Thyroid gland (tissue), 4 donors: Measurements from ENCODE around the gene FAM117B. TPM values are rescaled to one million over a fixed set of nuclear protein-coding genes. Genes with fewer than 3 reads are reported as not detected.
"Not testable (repeated sequence)": the region's sequence is repeated elsewhere in the genome, so short reads cannot be mapped to it uniquely, and the experiment has no call there.

ENCODE experiments used
- DNase-seq, 2 donors: peaks; one replicate each; pipeline ENCODE4 v3.0.0-alpha.2; 2019
- H3K27ac ChIP-seq, 3 donors: fragments of 200-600 bp; sonication (generic); 1 replicate in 2 of 3; 2 replicates in 1 of 3; pipeline ENCODE4 v1.5.1; 2016 to 2019; ENCODE audit warnings: mild to moderate bottlenecking in 1 of 3, moderate library complexity in 1 of 3
- H3K27me3 ChIP-seq: fragments of 200-600 bp; sonication (generic); one replicate; pipeline ENCODE4 v1.5.1; 2019
- H3K36me3 ChIP-seq, 2 donors: fragments of 200-600 bp; sonication (generic); one replicate each; pipeline ENCODE4 v1.5.1; 2016 to 2019
- H3K4me1 ChIP-seq, 2 donors: fragments of 200-600 bp; sonication (generic); one replicate each; pipeline ENCODE4 v1.5.1; 2017 to 2019
- H3K4me3 ChIP-seq, 3 donors: fragments of 200-600 bp; sonication (generic); replicated peaks in 1 of 3; 1 replicate in 2 of 3; 2 replicates in 1 of 3; pipeline ENCODE4 v1.5.1; 2016; ENCODE audit warnings: mild to moderate bottlenecking in 1 of 3
- H3K9me3 ChIP-seq: fragments of 200-600 bp; sonication (generic); one replicate; pipeline ENCODE4 v1.5.1; 2017
- POLR2A ChIP-seq, 2 donors: fragments of 450-650 bp; IDR thresholded peaks; one replicate each; pipeline ENCODE4 v1.6.1; 2017; ENCODE audit warnings: antibody characterized with exemption in 2 of 2, mild to moderate bottlenecking in 2 of 2, moderate library complexity in 1 of 2
- WGBS, 2 donors: methylation state at CpG; one replicate each; pipeline ENCODE4 v1.1.5; 2017; 5-methylcytosine and 5-hydroxymethylcytosine counted together
- intact Hi-C: fragments of 100-400 bp; cut with DNase I; formaldehyde crosslinking; loops from one replicate; pipeline ENCODE4 v1.15.1; 2023
- total RNA-seq, 4 donors: library from RNA; depleted of rRNA; stranded (reverse); fragments of >200 nt; gene quantifications; one replicate each; pipeline ENCODE4 v1.2.3, GENCODE V29; 2016
- TF ChIP-seq, protein P1 (sequence below), 6 experiments: fragments of 200-600 bp in 3 of 6; fragments of 450-650 bp in 3 of 6; sonication (generic) in 3 of 6; IDR thresholded peaks; one replicate each; pipeline ENCODE4 v1.5.1; 2016 to 2019; ENCODE audit warnings: antibody characterized with exemption in 6 of 6, mild to moderate bottlenecking in 2 of 6, inconsistent platforms in 1 of 6, moderate library complexity in 1 of 6

FAM117B gene
- total RNA-seq, 4 donors from 2014 or later = 6.7 to 12.4 (median 7.7) TPM

- H3K27me3 ChIP-seq = no peaks in the 10 kb centered on the region
- no peak for DNase-seq
- intact Hi-C loops = no loop called here
- no peak overlapping the region for H3K27ac ChIP-seq
- no peaks in the 10 kb centered on the region for H3K9me3 ChIP-seq
- no peaks in the 10 kb centered on the region for H3K4me1 ChIP-seq
- H3K36me3 ChIP-seq = no peaks in the 10 kb centered on the region
- no peak for TF ChIP-seq POLR2A (IDR thresholded peaks at IDR 0.05)
- TF ChIP-seq, protein P1, sequence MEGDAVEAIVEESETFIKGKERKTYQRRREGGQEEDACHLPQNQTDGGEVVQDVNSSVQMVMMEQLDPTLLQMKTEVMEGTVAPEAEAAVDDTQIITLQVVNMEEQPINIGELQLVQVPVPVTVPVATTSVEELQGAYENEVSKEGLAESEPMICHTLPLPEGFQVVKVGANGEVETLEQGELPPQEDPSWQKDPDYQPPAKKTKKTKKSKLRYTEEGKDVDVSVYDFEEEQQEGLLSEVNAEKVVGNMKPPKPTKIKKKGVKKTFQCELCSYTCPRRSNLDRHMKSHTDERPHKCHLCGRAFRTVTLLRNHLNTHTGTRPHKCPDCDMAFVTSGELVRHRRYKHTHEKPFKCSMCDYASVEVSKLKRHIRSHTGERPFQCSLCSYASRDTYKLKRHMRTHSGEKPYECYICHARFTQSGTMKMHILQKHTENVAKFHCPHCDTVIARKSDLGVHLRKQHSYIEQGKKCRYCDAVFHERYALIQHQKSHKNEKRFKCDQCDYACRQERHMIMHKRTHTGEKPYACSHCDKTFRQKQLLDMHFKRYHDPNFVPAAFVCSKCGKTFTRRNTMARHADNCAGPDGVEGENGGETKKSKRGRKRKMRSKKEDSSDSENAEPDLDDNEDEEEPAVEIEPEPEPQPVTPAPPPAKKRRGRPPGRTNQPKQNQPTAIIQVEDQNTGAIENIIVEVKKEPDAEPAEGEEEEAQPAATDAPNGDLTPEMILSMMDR (IDR thresholded peaks at IDR 0.05) = no peak
- no peak overlapping the region for H3K4me3 ChIP-seq
- WGBS, 2 donors = 71 to 74% methylated on average over 4 of the region's 4 CpGs
These were observed 70.8 kb downstream of the FAM117B start for GRCh38 chr2:202705446-202706020.

DNA sequence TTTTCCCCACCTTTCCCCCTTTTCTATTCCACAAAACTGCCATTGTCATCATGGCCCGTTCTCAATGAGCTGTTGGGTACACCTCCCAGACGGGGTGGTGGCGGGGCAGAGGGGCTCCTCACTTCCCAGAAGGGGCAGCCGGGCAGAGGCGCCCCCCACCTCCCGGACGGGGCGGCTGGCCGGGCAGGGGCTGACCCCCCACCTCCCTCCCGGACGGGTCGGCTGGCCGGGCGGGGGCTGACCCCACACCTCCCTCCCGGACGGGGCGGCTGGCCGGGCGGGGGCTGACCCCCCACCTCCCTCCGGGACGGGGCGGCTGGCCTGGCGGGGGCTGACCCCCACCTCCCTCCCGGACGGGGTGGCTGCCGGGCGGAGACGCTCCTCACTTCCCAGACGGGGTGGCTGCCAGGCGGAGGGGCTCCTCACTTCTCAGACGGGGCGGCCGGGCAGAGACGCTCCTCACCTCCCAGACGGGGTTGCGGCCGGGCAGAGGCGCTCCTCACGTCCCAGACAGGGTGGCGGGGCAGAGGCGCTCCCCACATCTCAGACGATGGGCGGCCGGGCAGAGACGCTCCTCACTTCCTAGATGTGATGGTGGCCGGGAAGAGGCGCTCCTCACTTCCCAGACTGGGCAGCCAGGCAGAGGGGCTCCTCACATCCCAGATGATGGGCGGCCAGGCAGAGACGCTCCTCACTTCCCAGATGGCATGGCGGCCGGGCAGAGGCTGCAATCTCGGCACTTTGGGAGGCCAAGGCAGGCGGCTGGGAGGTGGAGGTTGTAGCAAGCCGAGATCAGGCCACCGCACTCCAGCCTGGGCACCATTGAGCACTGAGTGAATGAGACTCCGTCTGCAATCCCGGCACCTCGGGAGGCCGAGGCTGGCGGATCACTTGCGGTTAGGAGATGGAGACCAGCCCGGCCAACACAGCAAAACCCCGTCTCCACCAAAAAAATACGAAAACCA, 80.5 kb downstream of the FAM117B start:
- WGBS, 2 donors = 94 to 97% methylated on average over 14 to 16 of the region's 64 CpGs
- intact Hi-C loops, H3K9me3 ChIP-seq, H3K27ac ChIP-seq, H3K4me3 ChIP-seq, H3K27me3 ChIP-seq, DNase-seq, H3K4me1 ChIP-seq, H3K36me3 ChIP-seq: not testable (repeated sequence)

DNA sequence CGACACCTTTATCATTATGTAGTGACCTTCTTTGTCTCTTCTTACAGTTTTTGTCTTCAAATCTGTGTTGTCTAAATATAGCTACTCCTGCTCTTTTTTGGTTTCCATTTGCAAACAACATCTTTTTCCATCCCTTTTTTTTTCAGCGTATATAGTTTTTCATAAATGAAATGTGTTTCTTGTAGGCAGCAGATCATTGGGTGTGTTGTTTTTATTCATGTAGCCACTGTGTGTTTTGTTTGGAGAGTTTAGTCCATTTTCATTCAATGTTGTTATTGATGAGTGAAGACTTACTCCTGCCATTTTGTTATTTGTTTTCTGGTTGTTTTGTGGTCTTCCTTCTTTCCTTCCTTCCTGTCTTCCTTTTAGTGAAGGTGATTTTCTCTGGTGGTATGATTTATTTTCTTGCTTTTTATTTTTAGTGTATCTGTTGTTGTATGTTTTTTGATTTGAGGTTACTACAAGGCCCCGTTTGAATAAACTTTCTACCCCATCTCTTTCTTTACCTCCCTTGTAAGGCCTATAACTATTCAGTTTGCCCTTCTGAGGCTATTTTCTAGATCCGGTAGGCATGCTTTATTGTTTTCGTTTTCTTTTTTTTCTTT, 81.4 kb downstream of the FAM117B start:
- Histone ChIP-seq H3K4me1 (no peaks in the 10 kb centered on the region), H3K4me3 (no peak overlapping the region), H3K9me3 (no peaks in the 10 kb centered on the region), H3K36me3 (no peaks in the 10 kb centered on the region), H3K27me3 (no peaks in the 10 kb centered on the region), H3K27ac (no peak overlapping the region)
- no peak for DNase-seq
- intact Hi-C loops = no loop called here
- WGBS, 2 donors = 98 to 99% methylated on average over 5 of the region's 5 CpGs
- TF ChIP-seq POLR2A (IDR thresholded peaks at IDR 0.05) = no peak
- TF ChIP-seq, protein P1 (IDR thresholded peaks at IDR 0.05) = no peak

DNA sequence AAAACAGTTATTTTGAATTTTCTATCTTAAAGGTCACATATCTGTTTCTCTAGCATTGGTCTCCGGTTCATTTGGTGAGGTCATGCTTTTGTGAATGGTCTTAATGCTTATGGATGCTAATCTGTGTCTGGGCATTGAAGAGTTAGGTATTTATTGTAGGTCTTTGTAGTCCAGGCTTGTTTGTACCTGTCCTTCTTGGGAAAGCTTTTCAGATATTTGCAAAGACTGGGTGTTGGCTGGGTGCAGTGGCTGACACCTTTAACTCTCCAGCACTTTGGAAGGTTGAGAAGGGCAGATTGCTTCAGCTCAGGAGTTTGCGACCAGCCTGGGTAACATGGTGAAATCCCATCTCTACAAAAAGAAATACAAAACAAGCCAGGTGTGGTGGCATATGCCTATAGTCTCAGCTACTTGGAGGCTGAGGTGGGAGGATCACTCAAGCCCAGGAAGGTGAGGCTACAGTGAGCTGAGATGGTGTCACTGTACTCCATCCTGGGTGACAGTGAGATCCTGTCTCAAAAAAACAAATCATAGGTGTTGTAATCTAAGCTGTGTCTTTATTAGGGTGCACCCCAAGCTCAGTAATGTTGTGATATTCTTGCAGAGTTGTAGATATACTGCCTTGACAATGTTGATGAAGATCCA, 82.3 kb downstream of the FAM117B start:
- no peak overlapping the region for H3K27ac ChIP-seq
- no peak for TF ChIP-seq POLR2A (IDR thresholded peaks at IDR 0.05)
- TF ChIP-seq, protein P1 (IDR thresholded peaks at IDR 0.05) = no peak
- no peak for DNase-seq
- no peak overlapping the region for H3K4me3 ChIP-seq
- no peaks in the 10 kb centered on the region for H3K9me3 ChIP-seq
- 97 to 100% methylated on average over 2 of the region's 2 CpGs for WGBS, 2 donors
- intact Hi-C loops = no loop called here
- no peaks in the 10 kb centered on the region for H3K27me3 ChIP-seq
- no peaks in the 10 kb centered on the region for H3K4me1 ChIP-seq
- H3K36me3 ChIP-seq = no peaks in the 10 kb centered on the region

DNA sequence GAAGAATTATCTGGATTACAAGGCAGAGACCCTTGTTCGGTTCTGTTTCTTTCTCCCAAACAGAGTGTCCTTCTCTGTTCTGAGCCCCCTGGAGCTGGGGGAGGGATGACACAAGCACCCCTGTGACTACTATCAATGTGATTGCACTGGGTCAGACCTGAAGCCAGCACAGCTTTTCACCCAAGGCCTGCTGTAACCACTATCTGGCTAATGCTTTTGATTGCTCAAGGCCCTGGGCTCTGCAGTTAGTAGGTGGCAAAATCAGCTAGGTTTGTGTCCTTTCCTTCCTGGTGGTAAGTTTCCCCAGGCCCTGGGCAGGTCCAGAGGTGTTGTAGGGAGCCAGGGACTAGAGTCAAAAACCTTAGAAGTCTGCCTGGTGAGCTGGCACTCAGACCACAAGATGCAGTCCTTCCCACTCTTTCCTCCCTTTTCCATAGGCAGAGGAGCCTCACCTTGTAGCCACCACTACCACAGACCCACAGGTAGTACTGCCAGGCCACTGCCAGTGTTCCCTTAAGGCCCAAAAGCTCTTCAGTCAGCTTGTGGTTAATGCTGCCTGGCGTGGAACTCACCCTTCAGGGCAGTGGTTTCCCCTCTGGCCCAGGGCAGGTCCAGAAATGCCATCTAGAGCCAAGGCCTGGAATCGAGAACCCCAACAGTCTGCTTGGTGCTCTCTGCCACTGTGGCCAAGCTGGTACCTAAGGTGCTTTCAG, 83.0 kb downstream of the FAM117B start:
- no peaks in the 10 kb centered on the region for H3K9me3 ChIP-seq
- H3K36me3 ChIP-seq = no peaks in the 10 kb centered on the region
- intact Hi-C loops = no loop called here
- DNase-seq = no peak
- WGBS, 2 donors = 96% methylated on average over 3 of the region's 3 CpGs
- H3K4me1 ChIP-seq = no peaks in the 10 kb centered on the region
- TF ChIP-seq, protein P1 (IDR thresholded peaks at IDR 0.05) = no peak
- TF ChIP-seq POLR2A (IDR thresholded peaks at IDR 0.05) = no peak
- no peaks in the 10 kb centered on the region for H3K27me3 ChIP-seq
- H3K4me3 ChIP-seq = no peak overlapping the region
- no peak overlapping the region for H3K27ac ChIP-seq
